RWPE1 (cell line): ENCODE results near the gene SYVN1.

ENCODE experiments used
- CTCF ChIA-PET: fragments of 350-600 bp; sonication (Branson Sonifier 250); formaldehyde crosslinking; extraction: SDS; loops from one replicate; lab custom pipeline; 2021; lab: Yijun Ruan, JAX
- POLR2A ChIA-PET: fragments of 400-600 bp; formaldehyde crosslinking; extraction: SDS; loops from one replicate; lab custom pipeline; 2020; ENCODE audit warnings: antibody characterized with exemption; ENCODE audit not compliant: low non-redundant PET; lab: Yijun Ruan, JAX
- DNase-seq: peaks from one replicate; pipeline ENCODE4 v3.0.0; 2012; ENCODE audit warnings: low spot score
- H3K27ac ChIP-seq: fragments of 450-650 bp; 2 replicates; pipeline ENCODE4 v1.5.1; 2017
- TF ChIP-seq, protein P1 (sequence below): fragments of 450-650 bp; conservative IDR thresholded peaks from 2 replicates; pipeline ENCODE4 v1.5.1; 2017; ENCODE audit warnings: low read depth, mild to moderate bottlenecking

The SYVN1 gene

DNA sequence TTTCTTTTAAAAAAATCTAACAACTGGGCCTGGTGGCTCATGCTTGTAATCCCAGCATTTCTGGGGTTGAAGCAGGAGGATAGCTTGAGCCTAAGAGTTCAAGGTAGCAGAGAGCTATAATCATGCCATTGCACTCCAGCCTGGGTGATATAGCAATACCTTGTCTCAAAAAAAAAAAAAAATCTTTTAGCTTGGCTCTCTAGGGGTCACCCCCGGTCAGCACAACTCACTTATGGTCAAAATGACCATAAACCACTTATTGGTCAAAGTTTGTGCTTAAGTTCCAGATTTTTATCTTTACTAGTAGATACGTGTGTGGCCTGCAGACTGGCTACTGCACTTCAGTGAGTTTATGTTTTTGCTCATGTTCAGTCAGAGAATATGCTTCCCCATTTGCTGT is 29.4 kb upstream of the SYVN1 start:
- CTCF ChIA-PET = interaction anchor here (0.6 kb wide), 1 partner anchor 81 kb away, joined by 5 read pairs; no protein-coding TSS in a partner anchor
- H3K27ac ChIP-seq = no peak overlapping the region
- DNase-seq = no peak
- TF ChIP-seq, protein P1, sequence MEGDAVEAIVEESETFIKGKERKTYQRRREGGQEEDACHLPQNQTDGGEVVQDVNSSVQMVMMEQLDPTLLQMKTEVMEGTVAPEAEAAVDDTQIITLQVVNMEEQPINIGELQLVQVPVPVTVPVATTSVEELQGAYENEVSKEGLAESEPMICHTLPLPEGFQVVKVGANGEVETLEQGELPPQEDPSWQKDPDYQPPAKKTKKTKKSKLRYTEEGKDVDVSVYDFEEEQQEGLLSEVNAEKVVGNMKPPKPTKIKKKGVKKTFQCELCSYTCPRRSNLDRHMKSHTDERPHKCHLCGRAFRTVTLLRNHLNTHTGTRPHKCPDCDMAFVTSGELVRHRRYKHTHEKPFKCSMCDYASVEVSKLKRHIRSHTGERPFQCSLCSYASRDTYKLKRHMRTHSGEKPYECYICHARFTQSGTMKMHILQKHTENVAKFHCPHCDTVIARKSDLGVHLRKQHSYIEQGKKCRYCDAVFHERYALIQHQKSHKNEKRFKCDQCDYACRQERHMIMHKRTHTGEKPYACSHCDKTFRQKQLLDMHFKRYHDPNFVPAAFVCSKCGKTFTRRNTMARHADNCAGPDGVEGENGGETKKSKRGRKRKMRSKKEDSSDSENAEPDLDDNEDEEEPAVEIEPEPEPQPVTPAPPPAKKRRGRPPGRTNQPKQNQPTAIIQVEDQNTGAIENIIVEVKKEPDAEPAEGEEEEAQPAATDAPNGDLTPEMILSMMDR = no peak
- POLR2A ChIA-PET = no interaction called here

DNA sequence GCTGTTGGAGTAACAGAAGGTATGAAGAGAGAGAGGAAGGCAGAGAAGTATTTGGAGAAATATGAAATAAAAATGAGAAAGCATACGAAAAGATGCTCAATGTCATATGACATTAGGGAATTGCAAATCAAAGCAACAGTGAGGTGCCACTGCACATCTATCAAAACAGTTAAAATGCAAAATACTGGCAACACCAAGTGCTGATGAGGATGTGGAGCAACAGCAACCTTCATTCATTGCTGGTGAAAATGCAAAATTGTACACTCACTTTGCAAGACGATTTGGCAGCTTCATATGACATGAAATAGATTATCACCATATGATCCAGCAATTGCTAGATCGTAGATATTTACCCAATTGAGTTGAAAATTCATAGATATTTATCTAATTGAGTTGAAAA is 26.3 kb upstream of the SYVN1 start:
- POLR2A ChIA-PET = no interaction called here
- TF ChIP-seq, protein P1 = no peak
- H3K27ac ChIP-seq = no peak overlapping the region
- DNase-seq = no peak
- CTCF ChIA-PET = no interaction called here

DNA sequence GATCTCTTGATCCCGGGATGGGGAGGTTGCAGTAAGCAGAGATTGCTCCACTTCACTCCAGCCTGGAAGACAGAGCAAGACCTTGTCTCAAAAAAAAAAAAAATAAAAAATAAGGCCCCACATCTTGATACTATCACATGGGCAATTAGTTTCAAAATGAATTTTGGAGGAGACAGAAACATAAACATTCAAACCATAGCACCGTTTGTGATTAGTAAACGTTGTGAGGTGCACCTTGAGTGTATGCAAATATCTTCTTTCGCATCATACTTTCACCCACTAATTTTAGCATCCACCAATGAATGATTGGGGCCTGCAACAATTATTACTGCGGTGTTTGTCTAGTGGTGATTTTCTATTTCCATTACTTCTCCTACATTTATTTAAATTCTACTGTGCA is 24.7 kb upstream of the SYVN1 start:
- TF ChIP-seq, protein P1 = no peak
- POLR2A ChIA-PET = no interaction called here
- DNase-seq = no peak
- no peak overlapping the region for H3K27ac ChIP-seq
- CTCF ChIA-PET = no interaction called here

DNA sequence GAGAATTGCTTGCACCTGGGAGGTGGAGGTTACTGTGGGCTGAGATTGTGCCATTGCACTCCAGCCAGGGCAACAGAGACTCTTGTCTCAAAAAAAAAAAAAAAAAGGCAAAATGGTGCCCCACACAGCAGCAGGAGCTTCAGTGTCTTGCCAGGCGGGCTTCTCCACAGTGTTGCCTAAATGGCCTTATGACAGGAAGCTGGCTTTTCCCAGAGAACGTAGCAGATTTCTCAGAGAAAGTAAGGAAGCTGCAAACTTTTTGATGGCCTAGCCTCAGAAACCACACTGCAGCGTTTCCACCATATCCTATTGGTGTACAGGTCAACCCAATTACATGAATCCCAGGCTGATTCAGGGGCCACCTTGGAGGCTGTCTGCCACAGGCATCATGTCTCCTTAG is 23.0 kb upstream of the SYVN1 start:
- ChIA-PET CTCF (interaction anchor here (0.6 kb wide), 1 partner anchor 189 kb away, joined by 3 read pairs; no protein-coding TSS in a partner anchor), POLR2A (interaction anchor here (0.6 kb wide), 1 partner anchor 104 kb away, joined by 4 read pairs; the partner anchor contains the start of gene POLA2)
- H3K27ac ChIP-seq = no peak overlapping the region
- no peak for DNase-seq
- TF ChIP-seq, protein P1 = no peak

DNA sequence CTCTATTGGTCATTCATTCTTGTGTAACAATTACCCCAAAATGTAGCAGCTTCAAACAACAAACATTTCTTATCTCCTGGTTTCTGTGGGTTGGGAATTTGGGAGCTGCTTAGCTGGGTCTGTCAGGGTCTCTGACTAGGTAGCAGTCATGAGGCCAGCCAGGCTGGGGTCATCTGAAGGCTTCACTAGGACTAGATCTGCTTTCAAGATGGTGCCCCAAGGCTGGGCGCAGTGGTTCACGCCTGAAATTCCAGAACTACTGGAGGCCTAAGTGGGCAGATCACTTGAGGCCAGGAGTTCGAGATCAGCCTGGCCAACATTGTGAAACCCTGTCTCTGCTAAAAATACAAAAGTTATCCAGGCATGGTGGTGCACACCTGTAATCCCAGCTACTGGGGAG is 22.6 kb upstream of the SYVN1 start:
- no peak for DNase-seq
- no peak overlapping the region for H3K27ac ChIP-seq
- CTCF ChIA-PET = no interaction called here
- POLR2A ChIA-PET = no interaction called here
- TF ChIP-seq, protein P1 = no peak

DNA sequence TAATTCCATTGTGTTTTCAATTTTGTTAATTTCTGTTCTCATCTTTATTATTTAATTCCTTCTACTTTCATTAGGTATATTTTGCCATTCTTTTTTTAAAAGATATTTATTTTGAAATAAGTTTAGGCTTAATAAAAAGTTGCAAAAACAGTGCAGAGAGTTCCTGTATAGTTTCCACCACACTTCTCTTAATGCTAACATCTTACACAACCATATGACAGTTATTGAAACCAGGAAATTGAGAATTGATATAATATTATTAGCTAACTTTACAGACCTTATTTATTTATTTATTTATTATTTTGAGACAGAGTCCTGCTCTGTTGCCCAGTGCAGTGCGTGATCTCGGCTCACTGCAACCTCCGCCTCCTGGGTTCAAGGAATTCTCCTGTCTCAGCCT is 21.9 kb upstream of the SYVN1 start:
- TF ChIP-seq, protein P1 = no peak
- CTCF ChIA-PET = no interaction called here
- no peak for DNase-seq
- POLR2A ChIA-PET = no interaction called here
- H3K27ac ChIP-seq = no peak overlapping the region

DNA sequence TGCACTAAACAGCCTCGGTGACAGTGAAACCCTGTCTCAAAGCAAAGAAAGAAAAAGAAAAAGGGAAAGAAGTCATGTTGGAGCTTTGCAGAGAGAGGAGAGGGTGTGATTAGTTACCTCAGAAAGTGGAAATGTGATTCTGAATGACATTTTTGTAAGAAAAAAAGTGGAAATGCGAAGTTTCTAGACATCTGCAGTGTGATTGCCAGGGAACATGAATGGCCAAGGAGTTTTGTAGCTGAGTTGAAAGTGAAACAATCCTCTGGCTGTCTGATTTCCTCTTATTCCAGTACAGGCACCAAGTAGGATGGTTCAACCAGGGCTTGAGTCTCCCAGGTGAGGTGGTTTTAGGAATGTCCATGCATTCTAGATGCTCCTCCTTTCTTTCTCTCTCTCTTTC is 17.8 kb upstream of the SYVN1 start:
- ChIA-PET CTCF (no interaction called here), POLR2A (no interaction called here)
- DNase-seq = no peak
- TF ChIP-seq, protein P1 = no peak
- H3K27ac ChIP-seq = no peak overlapping the region
